ENCODE measurements around the gene DUS3L. TPM values are rescaled to one million over a fixed set of nuclear protein-coding genes. Genes with fewer than 3 reads are reported as not detected.

DUS3L gene
- total and polyA plus RNA-seq, 8 donors = 14.8 to 66.6 (median 21.2) TPM

DNA sequence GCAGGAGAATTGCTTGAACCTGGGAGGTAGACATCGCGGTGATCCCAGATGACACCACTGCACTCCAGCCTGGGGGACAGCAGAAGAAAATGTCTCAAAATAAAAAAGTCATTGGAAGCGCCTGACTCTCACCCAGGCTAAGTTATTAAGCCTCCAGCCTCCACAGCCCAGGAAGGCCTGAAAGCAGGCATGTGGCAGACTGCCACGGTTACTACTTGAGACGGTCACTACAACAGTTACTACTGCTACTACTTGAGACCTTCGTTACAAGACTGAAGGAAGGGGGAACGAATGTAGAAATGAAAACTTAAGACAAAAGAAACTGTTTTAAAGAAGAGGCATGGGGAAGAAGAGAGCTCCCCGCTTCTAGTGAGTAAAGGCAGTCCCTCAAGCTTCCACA is 16.0 kb downstream of the DUS3L start:
- Histone ChIP-seq H3K4me1 (no peaks in the 10 kb centered on the region), H3K4me3 (no peak overlapping the region), H3K9me3 (no peaks in the 10 kb centered on the region), H3K27me3 (no peaks in the 10 kb centered on the region), H3K27ac (no peak overlapping the region), H3K36me3 (no peaks in the 10 kb centered on the region)
- ATAC-seq = no peak
- WGBS, 2 donors = 78 to 81% methylated on average over 8 of the region's 8 CpGs
- intact Hi-C loops (cut with DNase I) = loop anchor here in 1 of 3 donors (10.0 kb wide), 1 partner anchor 250 kb away; no protein-coding TSS in a partner anchor
- FAIRE-seq = no peak
- no peak for DNase-seq
- no peak for TF ChIP-seq CTCF (IDR thresholded peaks at IDR 0.05)

DNA sequence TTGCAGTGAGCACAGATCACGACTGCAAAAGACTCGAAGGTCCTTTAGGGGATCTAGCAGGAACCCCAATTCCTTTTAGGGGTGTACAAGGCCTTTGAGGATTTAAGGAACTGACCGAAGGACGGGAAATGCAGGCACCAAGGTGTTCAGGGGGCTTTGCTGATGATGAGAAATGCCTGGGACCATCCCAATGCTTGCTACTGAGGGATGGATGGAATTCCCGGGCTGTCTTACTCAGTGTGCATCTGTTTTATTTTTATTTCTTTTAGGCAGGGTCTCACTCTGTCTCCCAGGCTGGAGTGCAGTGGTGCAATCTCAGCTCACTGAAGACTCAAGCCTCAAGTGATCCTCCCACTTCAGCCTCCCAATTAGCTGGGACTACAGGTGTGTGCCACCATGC is 17.7 kb downstream of the DUS3L start:
- Histone ChIP-seq H3K9me3 (no peaks in the 10 kb centered on the region), H3K27me3 (no peaks in the 10 kb centered on the region), H3K4me3 (no peak overlapping the region), H3K4me1 (no peaks in the 10 kb centered on the region), H3K27ac (no peak overlapping the region), H3K36me3 (no peaks in the 10 kb centered on the region)
- ATAC-seq (no peak), DNase-seq (no peak), FAIRE-seq (no peak)
- no peak for TF ChIP-seq CTCF (IDR thresholded peaks at IDR 0.05)
- intact Hi-C loops (cut with DNase I) = loop anchor here in 1 of 3 donors (10.0 kb wide), 1 partner anchor 252 kb away; no protein-coding TSS in a partner anchor
- WGBS, 2 donors = 69 to 74% methylated on average over 5 of the region's 5 CpGs

GRCh38 chr19:5772416-5772815 is 18.5 kb downstream of the DUS3L start:
- WGBS, 2 donors = 73 to 81% methylated on average over 19 of the region's 19 CpGs
- FAIRE-seq (no peak), DNase-seq (no peak), ATAC-seq (no peak)
- Histone ChIP-seq H3K36me3 (no peaks in the 10 kb centered on the region), H3K27me3 (no peaks in the 10 kb centered on the region), H3K9me3 (no peaks in the 10 kb centered on the region), H3K4me3 (no peak overlapping the region), H3K4me1 (no peaks in the 10 kb centered on the region), H3K27ac (no peak overlapping the region)
- TF ChIP-seq CTCF (IDR thresholded peaks at IDR 0.05) = no peak
- intact Hi-C loops (cut with DNase I) = loop anchor here in 1 of 3 donors (10.0 kb wide), 1 partner anchor 252 kb away; no protein-coding TSS in a partner anchor

GRCh38 chr19:5767949-5768348 is 23.0 kb downstream of the DUS3L start:
- Histone ChIP-seq H3K9me3 (no peaks in the 10 kb centered on the region), H3K36me3 (no peaks in the 10 kb centered on the region), H3K4me1 (no peaks in the 10 kb centered on the region), H3K27ac (no peak overlapping the region), H3K4me3 (no peak overlapping the region), H3K27me3 (no peaks in the 10 kb centered on the region)
- no peak for FAIRE-seq
- DNase-seq = no peak
- intact Hi-C loops (cut with DNase I) = no loop called here
- ATAC-seq = no peak
- TF ChIP-seq CTCF (IDR thresholded peaks at IDR 0.05) = no peak
- WGBS, 2 donors = 87 to 91% methylated on average over 10 of the region's 10 CpGs

GRCh38 chr19:5765220-5765619 is 25.7 kb downstream of the DUS3L start:
- no peaks in the 10 kb centered on the region for H3K36me3 ChIP-seq
- DNase-seq (no peak), ATAC-seq (no peak), FAIRE-seq (no peak)
- no peak overlapping the region for H3K27ac ChIP-seq
- H3K27me3 ChIP-seq = no peaks in the 10 kb centered on the region
- H3K9me3 ChIP-seq = no peaks in the 10 kb centered on the region
- no peak for TF ChIP-seq CTCF (IDR thresholded peaks at IDR 0.05)
- intact Hi-C loops (cut with DNase I) = no loop called here
- no peaks in the 10 kb centered on the region for H3K4me1 ChIP-seq
- WGBS, 2 donors = 87 to 88% methylated on average over 3 of the region's 3 CpGs
- H3K4me3 ChIP-seq = no peak overlapping the region

Data from pancreas (tissue), 10 donors.